Measurements from ENCODE around the gene LGR5. TPM values are rescaled to one million over a fixed set of nuclear protein-coding genes. Genes with fewer than 3 reads are reported as not detected.

The LGR5 gene
- total RNA-seq, 1 donor from 2014 or later = not detected

- H3K36me3 ChIP-seq = no peaks in the 10 kb centered on the region
- H3K4me3 ChIP-seq = no peak overlapping the region
- no peak overlapping the region for H3K27ac ChIP-seq (replicated peaks)
- no peak for DNase-seq
- H3K9me3 ChIP-seq (replicated peaks) = no peaks in the 10 kb centered on the region
- no peak for TF ChIP-seq CTCF (IDR thresholded peaks at IDR 0.05; ENCODE audit: borderline replicate concordance)
- intact Hi-C loops (cut with micrococcal nuclease) = no loop called here
- H3K4me1 ChIP-seq = no peaks in the 10 kb centered on the region
- peaks cover 5% of the 10 kb centered on the region for H3K27me3 ChIP-seq (ENCODE audit: low read depth)
These were observed 77.7 kb downstream of the LGR5 start for GRCh38 chr12:71517145-71517846.

GRCh38 chr12:71521125-71521524 is 81.5 kb downstream of the LGR5 start:
- Histone ChIP-seq H3K36me3 (no peaks in the 10 kb centered on the region), H3K9me3 (replicated peaks) (no peaks in the 10 kb centered on the region), H3K27ac (replicated peaks) (no peak overlapping the region), H3K4me3 (no peak overlapping the region), H3K27me3 (ENCODE audit: low read depth) (peaks cover 4% of the 10 kb centered on the region), H3K4me1 (no peaks in the 10 kb centered on the region)
- DNase-seq = no peak
- intact Hi-C loops (cut with micrococcal nuclease) = no loop called here
- TF ChIP-seq CTCF (IDR thresholded peaks at IDR 0.05; ENCODE audit: borderline replicate concordance) = no peak

GRCh38 chr12:71524626-71525025 is 85.0 kb downstream of the LGR5 start:
- no peak overlapping the region for H3K27ac ChIP-seq (replicated peaks)
- H3K36me3 ChIP-seq = no peaks in the 10 kb centered on the region
- peaks cover 21% of the 10 kb centered on the region for H3K27me3 ChIP-seq (ENCODE audit: low read depth)
- intact Hi-C loops (cut with micrococcal nuclease) = no loop called here
- no peak for DNase-seq
- no peaks in the 10 kb centered on the region for H3K9me3 ChIP-seq (replicated peaks)
- H3K4me1 ChIP-seq = no peaks in the 10 kb centered on the region
- TF ChIP-seq CTCF (IDR thresholded peaks at IDR 0.05; ENCODE audit: borderline replicate concordance) = no peak
- H3K4me3 ChIP-seq = no peak overlapping the region

GRCh38 chr12:71533703-71534102 is 94.1 kb downstream of the LGR5 start:
- intact Hi-C loops (cut with micrococcal nuclease) = no loop called here
- Histone ChIP-seq H3K4me3 (no peak overlapping the region), H3K27ac (replicated peaks) (no peak overlapping the region), H3K4me1 (no peaks in the 10 kb centered on the region), H3K36me3 (no peaks in the 10 kb centered on the region), H3K9me3 (replicated peaks) (no peaks in the 10 kb centered on the region), H3K27me3 (ENCODE audit: low read depth) (no peaks in the 10 kb centered on the region)
- no peak for DNase-seq
- no peak for TF ChIP-seq CTCF (IDR thresholded peaks at IDR 0.05; ENCODE audit: borderline replicate concordance)

- Histone ChIP-seq H3K4me3 (no peak overlapping the region), H3K27me3 (ENCODE audit: low read depth) (peaks cover 5% of the 10 kb centered on the region), H3K4me1 (no peaks in the 10 kb centered on the region), H3K9me3 (replicated peaks) (no peaks in the 10 kb centered on the region), H3K36me3 (no peaks in the 10 kb centered on the region), H3K27ac (replicated peaks) (no peak overlapping the region)
- intact Hi-C loops (cut with micrococcal nuclease) = no loop called here
- no peak for DNase-seq
- TF ChIP-seq CTCF (IDR thresholded peaks at IDR 0.05; ENCODE audit: borderline replicate concordance) = no peak
These were observed 96.8 kb downstream of the LGR5 start for GRCh38 chr12:71536279-71536938.
